Keratinocyte (primary cell): ENCODE data around the gene PIGW.

Experiments
- CTCF ChIP-seq, 3 experiments: IDR thresholded peaks in 1 of 3; conservative IDR thresholded peaks in 1 of 3; optimal IDR thresholded peaks in 1 of 3; 2 replicates in 2 of 3; 3 replicates in 1 of 3; pipeline versions ENCODE3 to v1.5.1; 2011; ENCODE audit warnings: low read length in 3 of 3, mild to moderate bottlenecking in 3 of 3, moderate library complexity in 2 of 3, control low read depth in 1 of 3, inconsistent platforms in 1 of 3; ENCODE audit not compliant: insufficient read depth in 2 of 3; ENCODE audit errors: extremely low read depth in 1 of 3
- EZH2 ChIP-seq: IDR thresholded peaks from one replicate; pipeline ENCODE4 v1.6.1; 2012; ENCODE audit warnings: inconsistent platforms, mild to moderate bottlenecking, low read length, moderate library complexity

- TF ChIP-seq CTCF (optimal IDR thresholded peaks at IDR 0.05 in 1 of 3, IDR thresholded peaks at IDR 0.05 in 1 of 3, conservative IDR thresholded peaks at IDR 0.05 in 1 of 3; ENCODE audit: extremely low read depth in 1 of 3, insufficient read depth in 2 of 3, low read length in 3 of 3) (no peak), EZH2 (no peak)
These were observed 40.8 kb upstream of the PIGW start for GRCh38 chr17:36493956-36494355.
